ENCODE results near the gene HOXD8. TPM values are rescaled to one million over a fixed set of nuclear protein-coding genes. Genes with fewer than 3 reads are reported as not detected.

HOXD8 gene
- total RNA-seq, 4 donors from 2014 or later = 12.6 to 19.5 (median 16.7) TPM

- Histone ChIP-seq H3K27me3 (peaks cover 0 to 58% of the 10 kb centered on the region in 2 donors), H3K27ac (peak overlapping the region; percentile 18 to 90 (median 62)), H3K4me3 (peak overlapping the region in 1 of 4 donors; percentile 70), H3K36me3 (no peaks in the 10 kb centered on the region), H3K9me3 (no peaks in the 10 kb centered on the region), H3K4me1 (peaks cover 0 to 47% (median 2%) of the 10 kb centered on the region in 4 donors)
- WGBS, 2 donors = 55 to 62% methylated on average over 14 of the region's 14 CpGs
- no peak for DNase-seq (ENCODE audit: low spot score in 2 of 2)
- TF ChIP-seq POLR2A (IDR thresholded peaks at IDR 0.05) (no peak), EP300 (IDR thresholded peaks at IDR 0.05) (no peak), CTCF (IDR thresholded peaks at IDR 0.05) (no peak)
Observed at GRCh38 chr2:176138526-176138922, 9.0 kb downstream of the HOXD8 start.

DNA sequence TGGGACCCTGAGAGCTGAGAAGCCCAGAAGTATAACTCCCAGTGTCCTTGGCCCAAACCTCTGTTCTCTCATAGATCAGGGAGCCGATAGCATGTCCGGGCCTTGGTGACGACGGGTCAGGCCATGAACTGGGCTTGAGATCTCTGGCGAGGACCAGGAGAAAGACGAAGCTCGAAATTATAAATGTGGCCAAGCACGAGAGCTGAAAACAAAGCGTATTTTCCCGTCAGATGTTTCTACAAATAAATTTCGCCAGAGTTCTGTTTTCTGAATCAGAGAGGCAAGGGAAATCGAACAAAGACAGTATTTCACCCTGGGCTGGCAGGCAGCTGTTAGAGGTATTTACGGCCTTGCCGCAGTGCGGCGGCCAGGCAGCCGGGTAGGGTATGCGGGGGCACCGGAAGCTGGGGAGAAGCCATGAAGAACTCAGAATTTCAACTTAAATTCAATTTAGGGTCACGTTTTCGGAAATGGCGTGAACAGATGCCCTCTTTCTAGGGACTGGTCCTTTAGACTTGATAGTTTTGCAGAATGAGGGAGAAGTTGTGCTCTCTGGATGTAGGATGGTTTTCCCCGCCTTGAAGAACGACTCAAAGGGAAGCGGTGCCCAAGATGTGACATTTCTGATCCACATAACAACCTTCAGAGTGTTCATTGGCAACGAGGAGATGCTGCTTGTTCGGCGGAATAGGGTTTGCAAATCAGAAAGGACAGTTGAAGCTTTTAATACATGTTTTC lies 9.6 kb downstream of the HOXD8 start:
- WGBS, 2 donors = 47 to 49% methylated on average over 28 of the region's 28 CpGs
- TF ChIP-seq EP300 (IDR thresholded peaks at IDR 0.05) = peak in 1 of 2 donors; percentile 5
- TF ChIP-seq POLR2A (IDR thresholded peaks at IDR 0.05) = no peak
- Histone ChIP-seq H3K4me3 (peak overlapping the region in 3 of 4 donors; percentile 8 to 70 (median 52)), H3K36me3 (no peaks in the 10 kb centered on the region), H3K9me3 (no peaks in the 10 kb centered on the region), H3K27me3 (peaks cover 0 to 53% of the 10 kb centered on the region in 2 donors), H3K4me1 (peaks cover 0 to 47% (median 2%) of the 10 kb centered on the region in 4 donors), H3K27ac (peak overlapping the region; percentile 55 to 90 (median 66))
- DNase-seq (ENCODE audit: low spot score in 2 of 2) = no peak

DNA sequence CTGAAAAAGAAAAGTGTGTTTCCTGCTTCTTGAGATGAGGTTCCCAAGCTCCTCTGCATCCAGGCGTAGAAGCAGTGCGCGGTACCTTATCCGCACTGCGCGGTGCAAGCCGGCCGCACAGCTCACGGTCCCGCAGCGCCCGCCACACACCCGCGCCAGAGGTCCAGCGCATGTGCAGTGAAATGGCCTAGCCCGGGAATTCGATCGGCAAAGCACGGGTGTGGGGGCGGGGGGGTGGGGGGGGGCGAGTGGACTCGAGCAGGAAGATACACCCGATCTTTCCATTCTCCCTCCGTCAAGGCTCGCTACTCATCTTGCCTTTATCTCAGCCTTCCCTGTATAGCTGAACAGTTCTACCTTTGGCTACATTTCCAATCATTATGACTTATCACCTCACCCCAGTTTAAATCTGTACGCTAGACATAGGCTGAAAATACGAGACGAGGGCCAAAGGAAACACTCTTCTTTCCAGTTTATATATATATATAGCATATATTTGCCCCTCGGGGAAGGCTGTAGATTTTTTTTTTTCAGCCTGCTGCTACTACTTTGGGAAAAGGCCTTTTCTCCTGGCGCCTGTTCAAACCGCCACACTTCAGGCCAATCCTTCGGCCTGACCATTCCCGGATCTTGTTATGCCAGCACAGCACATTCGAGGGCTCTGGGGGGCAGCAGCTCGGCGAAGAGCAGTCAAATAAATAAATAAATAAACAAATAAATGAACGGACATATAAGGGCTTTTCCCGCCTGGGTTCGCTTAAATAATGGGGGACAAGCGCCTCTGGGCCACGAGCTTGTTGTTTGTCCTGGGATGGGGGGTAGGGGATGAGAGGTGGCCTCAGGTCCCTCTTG lies 10.4 kb downstream of the HOXD8 start:
- H3K4me1 ChIP-seq = peaks cover 0 to 43% (median 0%) of the 10 kb centered on the region in 4 donors
- H3K27ac ChIP-seq = peak overlapping the region; percentile 55 to 90 (median 67)
- no peaks in the 10 kb centered on the region for H3K9me3 ChIP-seq
- H3K27me3 ChIP-seq = peaks cover 0 to 48% of the 10 kb centered on the region in 2 donors
- 11 to 30% methylated on average over 24 to 41 of the region's 41 CpGs for WGBS, 2 donors
- H3K4me3 ChIP-seq = peak overlapping the region; percentile 32 to 70 (median 47)
- no peak for DNase-seq (ENCODE audit: low spot score in 2 of 2)
- no peaks in the 10 kb centered on the region for H3K36me3 ChIP-seq
- TF ChIP-seq CTCF (IDR thresholded peaks at IDR 0.05) (no peak), EP300 (IDR thresholded peaks at IDR 0.05) (no peak), POLR2A (IDR thresholded peaks at IDR 0.05) (no peak)

- H3K4me3 ChIP-seq = peak overlapping the region; percentile 32 to 70 (median 47)
- no peaks in the 10 kb centered on the region for H3K9me3 ChIP-seq
- H3K27ac ChIP-seq = peak overlapping the region; percentile 55 to 90 (median 67)
- DNase-seq (ENCODE audit: low spot score in 2 of 2) = peak in 1 of 2 donors; percentile 54
- 8 to 12% methylated on average over 30 to 41 of the region's 48 CpGs for WGBS, 2 donors
- peak in 1 of 2 donors; percentile 42 for TF ChIP-seq EP300 (IDR thresholded peaks at IDR 0.05)
- no peak for TF ChIP-seq POLR2A (IDR thresholded peaks at IDR 0.05)
- peak; percentile 88 to 99 (median 91) for TF ChIP-seq CTCF (IDR thresholded peaks at IDR 0.05)
- no peaks in the 10 kb centered on the region for H3K36me3 ChIP-seq
- H3K4me1 ChIP-seq = peaks cover 0 to 35% (median 0%) of the 10 kb centered on the region in 4 donors
- H3K27me3 ChIP-seq = peaks cover 0 to 45% of the 10 kb centered on the region in 2 donors
Observed at GRCh38 chr2:176140513-176141317, 11.2 kb downstream of the HOXD8 start.

DNA sequence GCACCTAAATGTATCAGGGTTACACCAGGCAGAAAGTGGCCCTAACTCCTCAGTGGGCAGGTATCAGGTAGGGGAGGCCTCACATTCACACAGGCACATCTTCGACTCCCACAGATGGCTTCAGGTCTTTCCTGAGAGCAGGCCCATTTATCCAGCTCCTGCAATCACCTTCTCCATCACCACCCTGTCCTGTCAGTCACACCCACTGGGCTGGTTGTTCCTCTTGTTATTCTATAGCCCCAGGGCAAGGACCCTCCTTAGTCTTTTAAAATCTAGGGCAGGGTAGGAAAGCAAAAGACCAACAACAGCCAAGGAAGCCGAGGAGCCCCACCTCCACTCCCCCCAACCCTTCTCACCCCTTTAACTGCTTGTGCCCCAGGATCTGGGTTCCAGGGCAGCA lies 12.8 kb downstream of the HOXD8 start:
- Histone ChIP-seq H3K4me3 (no peak overlapping the region), H3K27me3 (peaks cover 0 to 45% of the 10 kb centered on the region in 2 donors), H3K4me1 (peaks cover 0 to 20% (median 0%) of the 10 kb centered on the region in 4 donors), H3K27ac (no peak overlapping the region), H3K9me3 (no peaks in the 10 kb centered on the region), H3K36me3 (peaks cover 0 to 1% (median 0%) of the 10 kb centered on the region in 3 donors)
- DNase-seq (ENCODE audit: low spot score in 2 of 2) = no peak
- whole genome bisulfite sequencing, 2 donors = 75 to 78% methylated on average over 2 of the region's 2 CpGs
- TF ChIP-seq CTCF (IDR thresholded peaks at IDR 0.05) = no peak
- TF ChIP-seq EP300 (IDR thresholded peaks at IDR 0.05) = no peak
- TF ChIP-seq POLR2A (IDR thresholded peaks at IDR 0.05) = no peak
